HG03442 (cell line): Measurements from ENCODE around the gene INHBB.
"Not testable (repeated sequence)": the region's sequence is repeated elsewhere in the genome, so short reads cannot be mapped to it uniquely, and the experiment has no call there.

ENCODE experiments used
- ATAC-seq: cut with Tn5 transposase; IDR thresholded peaks from one replicate; pipeline ENCODE4 v1.9.1; 2021; ENCODE audit warnings: mild to moderate bottlenecking, moderate library complexity; ENCODE audit not compliant: unreplicated experiment

Gene INHBB

GRCh38 chr2:120315367-120316033 lies 30.4 kb upstream of the INHBB start:
- no peak for ATAC-seq

- ATAC-seq: no peak
Measured at GRCh38 chr2:120316071-120316470, 29.9 kb upstream of the INHBB start.

GRCh38 chr2:120316528-120317179 lies 29.3 kb upstream of the INHBB start:
- ATAC-seq: no peak

- no peak for ATAC-seq
Measured at GRCh38 chr2:120317180-120317533, 28.8 kb upstream of the INHBB start.

GRCh38 chr2:120317916-120318315 lies 28.0 kb upstream of the INHBB start:
- no peak for ATAC-seq

GRCh38 chr2:120318626-120319025 lies 27.3 kb upstream of the INHBB start:
- ATAC-seq: no peak

- ATAC-seq: no peak
Measured at GRCh38 chr2:120319123-120319522, 26.8 kb upstream of the INHBB start.

- no peak for ATAC-seq
Measured at GRCh38 chr2:120319686-120320317, 26.1 kb upstream of the INHBB start.

- ATAC-seq: no peak
Measured at GRCh38 chr2:120320318-120320851, 25.6 kb upstream of the INHBB start.

- ATAC-seq: not testable (repeated sequence)
Measured at GRCh38 chr2:120320887-120321556, 24.9 kb upstream of the INHBB start.

GRCh38 chr2:120321721-120322284 lies 24.1 kb upstream of the INHBB start:
- ATAC-seq: no peak

- ATAC-seq: no peak
Measured at GRCh38 chr2:120322329-120322728, 23.6 kb upstream of the INHBB start.

GRCh38 chr2:120323214-120323613 lies 22.7 kb upstream of the INHBB start:
- no peak for ATAC-seq

- ATAC-seq: no peak
Measured at GRCh38 chr2:120323807-120324399, 22.0 kb upstream of the INHBB start.

GRCh38 chr2:120324933-120325332 lies 21.0 kb upstream of the INHBB start:
- no peak for ATAC-seq

- no peak for ATAC-seq
Measured at GRCh38 chr2:120326066-120326465, 19.9 kb upstream of the INHBB start.

- ATAC-seq: no peak
Measured at GRCh38 chr2:120330946-120331822, 14.8 kb upstream of the INHBB start.

GRCh38 chr2:120331903-120332302 lies 14.0 kb upstream of the INHBB start:
- ATAC-seq: no peak

GRCh38 chr2:120332384-120332783 lies 13.6 kb upstream of the INHBB start:
- ATAC-seq: no peak

- ATAC-seq: no peak
Measured at GRCh38 chr2:120334068-120334467, 11.9 kb upstream of the INHBB start.
